Peyer's patch (tissue), 4 donors: ENCODE data around the gene TFCP2. TPM values are rescaled to one million over a fixed set of nuclear protein-coding genes. Genes with fewer than 3 reads are reported as not detected.

Experiments
- DNase-seq, 3 donors: peaks; one replicate each; pipeline ENCODE4 v3.0.0-alpha.2; 2017 to 2019
- H3K27ac ChIP-seq, 4 donors: fragments of 200-600 bp; sonication (generic); one replicate each; pipeline ENCODE4 v1.5.1; 2016 to 2019
- H3K27me3 ChIP-seq, 2 donors: fragments of 200-600 bp; sonication (generic); one replicate each; pipeline ENCODE4 v1.5.1; 2019
- H3K36me3 ChIP-seq, 3 donors: fragments of 200-600 bp; sonication (generic); one replicate each; pipeline ENCODE4 v1.5.1; 2016 to 2019
- H3K4me1 ChIP-seq, 4 donors: fragments of 200-600 bp; sonication (generic); one replicate each; pipeline ENCODE4 v1.5.1; 2016 to 2019
- H3K4me3 ChIP-seq, 4 donors: fragments of 200-600 bp; sonication (generic); 1 replicate in 3 of 4; 2 replicates in 1 of 4; pipeline ENCODE4 v1.5.1; 2016 to 2019; ENCODE audit warnings: mild to moderate bottlenecking in 1 of 4
- H3K9me3 ChIP-seq, 4 donors: fragments of 200-600 bp; sonication (generic); one replicate each; pipeline ENCODE4 v1.5.1; 2016 to 2019; ENCODE audit warnings: mild to moderate bottlenecking in 1 of 4
- CTCF ChIP-seq, 6 experiments: fragments of 450-650 bp in 4 of 6; fragments of 200-600 bp in 2 of 6; sonication (generic) in 1 of 6; IDR thresholded peaks; one replicate each; pipeline ENCODE4 v1.5.1; 2017 to 2019; ENCODE audit warnings: antibody characterized with exemption in 6 of 6, mild to moderate bottlenecking in 3 of 6, moderate library complexity in 1 of 6
- POLR2A ChIP-seq, 2 donors: fragments of 450-650 bp; IDR thresholded peaks; one replicate each; pipeline ENCODE4 v1.5.1; 2017; ENCODE audit warnings: antibody characterized with exemption in 2 of 2, mild to moderate bottlenecking in 2 of 2, moderate library complexity in 2 of 2
- total RNA-seq, 4 donors: library from RNA; depleted of rRNA; stranded (reverse); fragments of >200 nt; gene quantifications; one replicate each; pipeline ENCODE4 v1.1.0, GENCODE V29; 2016

TFCP2 gene
- total RNA-seq, 4 donors from 2014 or later = 14.9 to 35.5 (median 19.4) TPM

- peaks cover 0 to 3% (median 0%) of the 10 kb centered on the region in 3 donors for H3K36me3 ChIP-seq
- DNase-seq = no peak
- H3K9me3 ChIP-seq = no peaks in the 10 kb centered on the region
- H3K4me3 ChIP-seq = no peak overlapping the region
- no peak for TF ChIP-seq POLR2A (IDR thresholded peaks at IDR 0.05)
- no peak for TF ChIP-seq CTCF (IDR thresholded peaks at IDR 0.05)
- no peaks in the 10 kb centered on the region for H3K4me1 ChIP-seq
- H3K27me3 ChIP-seq = no peaks in the 10 kb centered on the region
- H3K27ac ChIP-seq = no peak overlapping the region
These were observed 27.2 kb upstream of the TFCP2 start for GRCh38 chr12:51200156-51200555.

GRCh38 chr12:51199366-51199945 is 26.5 kb upstream of the TFCP2 start:
- TF ChIP-seq POLR2A (IDR thresholded peaks at IDR 0.05) (no peak), CTCF (IDR thresholded peaks at IDR 0.05) (no peak)
- Histone ChIP-seq H3K4me1 (no peaks in the 10 kb centered on the region), H3K36me3 (peaks cover 0 to 3% (median 0%) of the 10 kb centered on the region in 3 donors)

GRCh38 chr12:51198568-51199365 is 25.8 kb upstream of the TFCP2 start:
- Histone ChIP-seq H3K27me3 (no peaks in the 10 kb centered on the region), H3K4me3 (no peak overlapping the region), H3K36me3 (peaks cover 0 to 2% (median 0%) of the 10 kb centered on the region in 3 donors), H3K27ac (no peak overlapping the region), H3K9me3 (no peaks in the 10 kb centered on the region), H3K4me1 (no peaks in the 10 kb centered on the region)
- TF ChIP-seq CTCF (IDR thresholded peaks at IDR 0.05) (no peak), POLR2A (IDR thresholded peaks at IDR 0.05) (no peak)
- DNase-seq = no peak

More at GRCh38 chr12:51199366-51199945, 26.5 kb upstream of the TFCP2 start:
- Histone ChIP-seq H3K9me3 (no peaks in the 10 kb centered on the region), H3K4me3 (no peak overlapping the region), H3K27me3 (no peaks in the 10 kb centered on the region), H3K27ac (no peak overlapping the region)
- no peak for DNase-seq

GRCh38 chr12:51197736-51198567 is 25.0 kb upstream of the TFCP2 start:
- no peak overlapping the region for H3K27ac ChIP-seq
- no peak for TF ChIP-seq POLR2A (IDR thresholded peaks at IDR 0.05)
- TF ChIP-seq CTCF (IDR thresholded peaks at IDR 0.05) = no peak
- no peak for DNase-seq
- H3K4me1 ChIP-seq = no peaks in the 10 kb centered on the region
- H3K4me3 ChIP-seq = no peak overlapping the region
- H3K9me3 ChIP-seq = no peaks in the 10 kb centered on the region
- H3K36me3 ChIP-seq = no peaks in the 10 kb centered on the region
- H3K27me3 ChIP-seq = no peaks in the 10 kb centered on the region

GRCh38 chr12:51196547-51196946 is 23.6 kb upstream of the TFCP2 start:
- H3K4me3 ChIP-seq = no peak overlapping the region
- DNase-seq = no peak
- TF ChIP-seq CTCF (IDR thresholded peaks at IDR 0.05) (no peak), POLR2A (IDR thresholded peaks at IDR 0.05) (no peak)

More at GRCh38 chr12:51196547-51196946, 23.6 kb upstream of the TFCP2 start:
- H3K9me3 ChIP-seq = no peaks in the 10 kb centered on the region
- no peaks in the 10 kb centered on the region for H3K36me3 ChIP-seq
- no peaks in the 10 kb centered on the region for H3K4me1 ChIP-seq
- H3K27me3 ChIP-seq = no peaks in the 10 kb centered on the region
- H3K27ac ChIP-seq = no peak overlapping the region
